Psoas muscle (tissue), 8 donors: ENCODE measurements around the gene CKB. TPM values are rescaled to one million over a fixed set of nuclear protein-coding genes. Genes with fewer than 3 reads are reported as not detected.

ENCODE experiments used
- ATAC-seq, 4 donors: fragments of 200-7000 bp; cut with Tn5 transposase; one replicate each; pipeline ENCODE4 v1.9.1; 2020; ENCODE audit warnings: moderate library complexity in 3 of 4, mild to moderate bottlenecking in 2 of 4
- DNase-seq, 2 donors: peaks; one replicate each; pipeline ENCODE4 v3.0.0-alpha.2; 2020
- H3K27ac ChIP-seq: fragments of 200-600 bp; one replicate; pipeline ENCODE4 v1.8.0; 2022
- H3K27me3 ChIP-seq, 3 donors: fragments of 200-600 bp in 1 of 3; one replicate each; pipeline versions ENCODE4 v1.6.1 to v1.8.0; 2013 to 2022; ENCODE audit warnings: low read length in 2 of 3, mild to moderate bottlenecking in 2 of 3, moderate library complexity in 1 of 3; ENCODE audit not compliant: insufficient read depth in 3 of 3
- H3K36me3 ChIP-seq, 2 donors: fragments of 200-600 bp in 1 of 2; one replicate each; pipeline versions ENCODE4 v1.6.1 to v1.8.0; 2013 to 2022; ENCODE audit warnings: low read depth in 1 of 2, mild to moderate bottlenecking in 1 of 2, moderate library complexity in 1 of 2; ENCODE audit not compliant: insufficient read depth in 1 of 2
- H3K4me1 ChIP-seq: fragments of 200-600 bp; one replicate; pipeline ENCODE4 v1.8.0; 2022
- H3K4me3 ChIP-seq: fragments of 200-600 bp; one replicate; pipeline ENCODE4 v1.8.0; 2022; ENCODE audit warnings: mild to moderate bottlenecking
- H3K9me3 ChIP-seq: fragments of 200-600 bp; one replicate; pipeline ENCODE4 v1.8.0; 2022
- CTCF ChIP-seq: fragments of 200-600 bp; IDR thresholded peaks from one replicate; pipeline ENCODE4 v1.8.0; 2022; ENCODE audit warnings: antibody characterized with exemption
- WGBS, 3 donors: extraction: QIAGEN DNeasy Blood & Tissue Kit; methylation state at CpG; one replicate each; pipeline versions ENCODE4 v1.1.6 to v1.1.7; 2013; 5-methylcytosine and 5-hydroxymethylcytosine counted together
- intact Hi-C, 2 donors: fragments of 100-400 bp; cut with DNase I; formaldehyde crosslinking; loops; one replicate each; pipeline versions ENCODE4 v1.11.0 to v1.14.2; 2022
- polyA plus RNA-seq, 3 donors: library from polyadenylated mRNA; stranded (reverse); fragments of 200-250 nt; gene quantifications; one replicate each; pipeline ENCODE4 v1.2.3, GENCODE V29; 2013
- total RNA-seq, 4 donors: library from RNA; stranded (reverse); fragmentation: NEBNext Ultra II Directional in 2 of 4; extraction: Animal tissue kit (Norgen Biotek cat#: 25700) in 2 of 4; gene quantifications; one replicate each; pipeline versions ENCODE4 v1.2.1 to v1.2.4, GENCODE V29; 2021 to 2023
- donor health status: healthy with polysubstance abuse.
- donor health status: DM: no; HTN: no; CAD: no; lungs with moderate emphysema.
- donor health status: Bipolar disorder and iron deficiency.
- donor health status: healthy.
- donor health status: DM: yes; HTN: yes; CAD: no.
- donor health status: DM: no; HTN: no; CAD: no.
- donor health status: DM: no; HTN: no; CAD: no.
- donor health status: DM: yes; HTN: yes; CAD: no.

The CKB gene
- total and polyA plus RNA-seq, 7 donors = 19.5 to 383 (median 44.9) TPM

- 58 to 66% (median 63%) methylated on average over 18 to 22 of the region's 22 CpGs for WGBS, 3 donors
- Histone ChIP-seq H3K4me3 (no peak overlapping the region), H3K36me3 (no peaks in the 10 kb centered on the region), H3K27me3 (no peaks in the 10 kb centered on the region), H3K4me1 (peaks cover 39% of the 10 kb centered on the region), H3K9me3 (no peaks in the 10 kb centered on the region), H3K27ac (peak overlapping the region; percentile 85)
- ATAC-seq = peak in 3 of 4 donors; percentile 2 to 16 (median 15)
- DNase-seq = peak; percentile 58 to 67
- no peak for TF ChIP-seq CTCF
- intact Hi-C loops = no loop called here
Measured at GRCh38 chr14:103550451-103551337, 28.1 kb upstream of the CKB start.

DNA sequence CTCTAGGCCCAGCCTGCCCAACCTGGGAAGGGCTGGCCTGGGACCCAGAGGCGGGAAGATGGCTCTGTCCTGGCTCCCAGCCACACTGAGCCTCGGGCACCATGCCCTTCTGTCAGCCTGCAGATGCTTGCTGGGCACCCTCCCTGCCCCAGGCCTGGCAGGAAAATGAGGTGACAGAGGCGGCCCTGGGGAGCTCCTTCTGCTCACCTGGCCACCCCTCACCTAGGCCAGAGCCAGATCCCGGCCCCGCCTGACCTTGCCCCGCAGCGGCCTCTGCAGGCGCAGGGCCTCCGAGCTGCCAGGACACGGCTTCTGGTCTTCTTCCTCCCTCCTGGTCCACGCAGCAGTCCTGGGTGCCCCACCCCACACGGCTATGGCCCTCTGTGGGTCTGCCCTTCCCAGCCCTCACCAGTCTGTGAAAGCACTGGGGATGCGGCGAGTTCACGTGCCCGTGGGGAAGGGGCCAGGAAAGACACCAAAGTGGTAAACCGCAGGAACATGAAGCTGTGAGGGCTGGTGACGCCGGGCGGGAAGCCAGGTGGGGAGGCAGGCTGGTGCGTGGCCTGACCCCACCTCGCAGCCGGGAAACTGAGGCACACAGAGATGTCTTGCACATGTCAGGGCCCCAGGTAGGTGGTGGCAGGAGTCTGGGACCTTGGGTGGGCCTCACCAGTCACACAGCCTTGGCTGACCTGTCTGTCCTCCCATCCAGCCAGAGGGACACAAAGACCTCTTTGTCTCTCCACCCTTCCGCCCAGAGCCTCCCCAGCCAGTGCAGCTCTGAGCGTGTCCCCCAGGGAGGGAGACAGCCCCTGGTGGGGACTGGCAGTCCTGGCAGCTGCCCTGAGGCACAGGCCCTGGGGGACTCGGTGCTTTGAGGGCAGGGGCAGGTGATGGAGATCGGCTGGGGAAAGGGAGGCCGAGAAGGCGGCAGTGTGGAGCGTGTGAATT is 27.0 kb upstream of the CKB start:
- DNase-seq (peak; percentile 31 to 62), ATAC-seq (peak in 1 of 4 donors; percentile 15)
- H3K27ac ChIP-seq = peak overlapping the region; percentile 30
- H3K27me3 ChIP-seq = no peaks in the 10 kb centered on the region
- no peaks in the 10 kb centered on the region for H3K36me3 ChIP-seq
- H3K9me3 ChIP-seq = no peaks in the 10 kb centered on the region
- no peak for TF ChIP-seq CTCF
- 59 to 69% (median 64%) methylated on average over 28 to 30 of the region's 30 CpGs for WGBS, 3 donors
- intact Hi-C loops = loop anchor here in 1 of 2 donors (10.0 kb wide), 1 partner anchor 55 kb away; no protein-coding TSS in a partner anchor
- no peak overlapping the region for H3K4me3 ChIP-seq
- H3K4me1 ChIP-seq = peaks cover 36% of the 10 kb centered on the region

DNA sequence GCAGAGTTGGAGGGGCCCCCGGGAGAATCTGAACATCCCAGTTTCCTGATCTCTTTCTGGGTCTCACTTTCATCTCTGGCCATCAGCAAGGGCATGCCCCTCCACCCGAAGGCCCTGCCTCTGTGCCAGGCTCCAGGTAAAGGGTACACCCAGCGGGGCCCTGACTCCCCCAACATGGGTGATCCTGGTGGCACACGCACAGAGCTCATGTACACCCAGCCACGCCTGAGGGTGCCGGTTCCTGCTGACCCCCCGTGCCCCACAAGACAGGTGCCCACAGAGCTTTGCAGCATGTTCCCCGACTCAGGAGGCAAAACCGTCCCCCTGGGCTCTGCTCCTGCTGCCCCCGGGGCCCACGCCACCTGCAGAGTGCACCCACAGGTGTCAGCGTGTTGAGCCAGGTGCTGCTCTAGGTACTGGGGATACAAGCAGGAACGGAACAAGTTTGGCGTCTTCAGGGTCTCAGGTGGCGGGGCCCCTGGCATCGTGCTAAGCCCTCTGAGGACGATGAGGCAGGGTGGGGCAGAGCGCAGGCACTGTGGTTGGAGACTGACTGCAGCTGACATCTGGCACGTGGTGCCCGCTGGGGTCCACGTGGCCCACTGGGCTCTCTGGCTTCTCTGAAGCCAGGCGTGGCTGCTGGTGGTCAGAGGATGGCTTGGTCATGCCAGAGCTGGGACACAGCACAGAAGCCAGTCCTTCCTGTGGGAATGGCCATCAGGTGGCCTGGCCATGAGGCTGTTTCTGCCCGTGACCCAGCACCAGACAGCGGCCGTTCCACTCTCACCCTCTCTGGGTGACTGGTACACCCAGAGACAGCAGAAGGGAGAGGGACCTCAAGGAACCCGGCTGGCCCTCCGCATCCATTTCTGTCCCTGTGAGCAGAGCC is 26.1 kb upstream of the CKB start:
- no peaks in the 10 kb centered on the region for H3K27me3 ChIP-seq
- H3K4me1 ChIP-seq = peaks cover 44% of the 10 kb centered on the region
- ATAC-seq (no peak), DNase-seq (peak in 1 of 2 donors; percentile 14)
- intact Hi-C loops = loop anchor here in 1 of 2 donors (10.0 kb wide), 1 partner anchor 54 kb away; no protein-coding TSS in a partner anchor
- no peak overlapping the region for H3K4me3 ChIP-seq
- H3K27ac ChIP-seq = peak overlapping the region; percentile 30
- 75 to 80% (median 76%) methylated on average over 27 of the region's 27 CpGs for WGBS, 3 donors
- H3K9me3 ChIP-seq = no peaks in the 10 kb centered on the region
- no peak for TF ChIP-seq CTCF
- no peaks in the 10 kb centered on the region for H3K36me3 ChIP-seq

DNA sequence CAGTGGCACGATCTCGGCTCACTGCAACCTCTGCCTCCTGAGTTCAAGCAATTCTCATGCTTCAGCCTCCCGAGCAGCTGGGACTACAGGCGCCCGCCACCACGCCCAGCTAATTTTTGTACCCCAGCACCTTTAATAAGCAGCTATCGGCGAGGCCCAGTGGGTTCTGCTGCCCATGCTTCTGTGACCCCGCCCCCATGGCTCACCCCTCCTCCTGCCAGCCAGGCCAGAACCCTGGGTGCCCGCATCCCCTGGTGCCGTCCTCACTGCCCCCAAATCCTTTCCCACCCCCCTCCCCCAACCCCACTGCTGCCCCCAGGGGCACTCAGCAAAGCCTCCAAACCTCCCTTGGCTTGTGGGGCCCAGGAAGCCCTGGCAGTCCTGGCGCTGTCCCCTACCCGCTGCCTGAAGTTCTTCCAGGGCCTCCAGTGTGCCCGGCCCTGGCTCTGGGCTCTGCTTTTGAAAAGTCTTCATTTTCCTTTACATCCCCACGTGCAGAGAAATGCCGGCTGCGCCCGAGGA is 25.4 kb upstream of the CKB start:
- WGBS, 3 donors = 89 to 91% (median 90%) methylated on average over 16 to 18 of the region's 18 CpGs
- ATAC-seq (no peak), DNase-seq (peak in 1 of 2 donors; percentile 14)
- intact Hi-C loops = loop anchor here (1.0 to 10.0 kb wide), 3 partner anchors 29 to 53 kb away; no protein-coding TSS in a partner anchor
- H3K36me3 ChIP-seq = no peaks in the 10 kb centered on the region
- peaks cover 46% of the 10 kb centered on the region for H3K4me1 ChIP-seq
- no peak overlapping the region for H3K27ac ChIP-seq
- no peaks in the 10 kb centered on the region for H3K9me3 ChIP-seq
- no peak overlapping the region for H3K4me3 ChIP-seq
- no peaks in the 10 kb centered on the region for H3K27me3 ChIP-seq
- no peak for TF ChIP-seq CTCF
